C4-2B (cell line): ENCODE results near the gene MIR17HG.

Source experiments
- CTCF ChIP-seq: fragments of 450-650 bp; conservative IDR thresholded peaks from 2 replicates; pipeline ENCODE4 v1.5.1; 2017; ENCODE audit warnings: mild to moderate bottlenecking
- ZFX ChIP-seq: fragments of 450-650 bp; IDR thresholded peaks from 2 replicates; pipeline ENCODE4 v1.6.1; 2017

- TF ChIP-seq CTCF: no peak
- TF ChIP-seq ZFX: no peak
Measured at GRCh38 chr13:91305652-91306051, 41.8 kb upstream of the MIR17HG start.
